ENCODE data around the gene ZCCHC18. TPM values are rescaled to one million over a fixed set of nuclear protein-coding genes. Genes with fewer than 3 reads are reported as not detected.

The ZCCHC18 gene
- total RNA-seq, 1 experiment from 2014 or later: not detected

DNA sequence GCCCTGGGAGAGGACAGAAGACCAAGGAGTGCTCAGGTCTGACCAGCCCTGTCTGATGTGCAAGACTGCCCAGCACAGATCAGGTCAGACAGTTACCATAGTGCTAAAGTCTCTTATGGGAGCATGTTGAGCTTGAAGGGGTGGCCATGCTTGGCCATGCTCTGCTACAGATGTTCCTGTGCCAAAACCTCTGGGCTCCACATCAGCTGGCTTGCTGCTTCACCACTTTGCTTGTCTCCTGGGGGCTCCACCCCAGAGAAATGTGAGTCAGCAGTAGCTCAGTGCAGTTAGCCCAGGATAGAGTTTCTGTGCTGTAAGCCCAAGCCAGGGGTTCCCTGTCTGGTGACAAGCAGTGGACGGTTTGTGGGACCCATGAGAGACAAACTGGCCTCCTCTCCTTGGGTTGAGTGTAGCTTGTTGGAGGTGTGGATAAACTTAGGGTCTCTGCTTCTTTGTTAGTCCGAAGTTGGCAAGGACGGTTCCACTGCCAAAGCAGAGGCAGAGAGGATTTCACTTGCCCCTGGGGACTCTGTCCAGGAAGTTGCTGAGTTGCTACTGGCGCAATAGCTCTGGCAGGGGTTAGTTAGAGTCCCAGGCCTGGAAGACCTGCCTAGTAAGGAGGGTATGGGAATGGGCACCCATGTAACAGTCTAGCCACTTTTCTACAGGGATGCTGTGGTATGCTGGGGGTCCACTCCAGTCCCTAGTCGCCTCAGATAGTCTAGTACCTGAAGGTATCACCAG lies 27.6 kb upstream of the ZCCHC18 start:
- BruUV-seq (replicated peaks): no TSS peak
- no peak overlapping the region for H3K4me3 ChIP-seq (replicated peaks in 1 of 2; ENCODE audit: low read depth in 1 of 2, low read length in 2 of 2)
- H3K36me3 ChIP-seq (ENCODE audit: control insufficient read depth in 1 of 2, insufficient read depth in 2 of 2, low read length in 2 of 2): no peaks in the 10 kb centered on the region
- ATAC-seq (no peak), DNase-seq (ENCODE audit: low read depth, low spot score) (no peak)
- CTCF ChIA-PET: no interaction called here
- no peaks in the 10 kb centered on the region for H3K9me2 ChIP-seq (ENCODE audit: insufficient read depth)
- intact Hi-C loops (cut with micrococcal nuclease): no loop called here
- H3K27ac ChIP-seq (ENCODE audit: low read depth, low read length): no peak overlapping the region
- H4K20me1 ChIP-seq (ENCODE audit: insufficient read depth): no peaks in the 10 kb centered on the region
- no peak overlapping the region for H3K9ac ChIP-seq (ENCODE audit: low read length)
- TF ChIP-seq POLR2AphosphoS5 (IDR thresholded peaks at IDR 0.05; ENCODE audit: low read depth, low read length) (no peak), EZH2phosphoT487 (IDR thresholded peaks at IDR 0.05; ENCODE audit: borderline replicate concordance) (no peak), CEBPB (IDR thresholded peaks at IDR 0.05; ENCODE audit: low read depth) (no peak), POLR2A (IDR thresholded peaks at IDR 0.05; ENCODE audit: borderline replicate concordance, extremely low read depth, insufficient read depth, insufficient read length) (no peak), YY1 (IDR thresholded peaks at IDR 0.05; ENCODE audit: extremely low read depth, insufficient replicate concordance, low read depth, low read length) (no peak), CBX3 (IDR thresholded peaks at IDR 0.05; ENCODE audit: low read depth) (no peak), EGR1 (IDR thresholded peaks at IDR 0.05; ENCODE audit: low read depth) (no peak)
- TF ChIP-seq, protein P1, sequence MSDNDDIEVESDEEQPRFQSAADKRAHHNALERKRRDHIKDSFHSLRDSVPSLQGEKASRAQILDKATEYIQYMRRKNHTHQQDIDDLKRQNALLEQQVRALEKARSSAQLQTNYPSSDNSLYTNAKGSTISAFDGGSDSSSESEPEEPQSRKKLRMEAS (IDR thresholded peaks at IDR 0.05): no peak
- TF ChIP-seq, protein P2, sequence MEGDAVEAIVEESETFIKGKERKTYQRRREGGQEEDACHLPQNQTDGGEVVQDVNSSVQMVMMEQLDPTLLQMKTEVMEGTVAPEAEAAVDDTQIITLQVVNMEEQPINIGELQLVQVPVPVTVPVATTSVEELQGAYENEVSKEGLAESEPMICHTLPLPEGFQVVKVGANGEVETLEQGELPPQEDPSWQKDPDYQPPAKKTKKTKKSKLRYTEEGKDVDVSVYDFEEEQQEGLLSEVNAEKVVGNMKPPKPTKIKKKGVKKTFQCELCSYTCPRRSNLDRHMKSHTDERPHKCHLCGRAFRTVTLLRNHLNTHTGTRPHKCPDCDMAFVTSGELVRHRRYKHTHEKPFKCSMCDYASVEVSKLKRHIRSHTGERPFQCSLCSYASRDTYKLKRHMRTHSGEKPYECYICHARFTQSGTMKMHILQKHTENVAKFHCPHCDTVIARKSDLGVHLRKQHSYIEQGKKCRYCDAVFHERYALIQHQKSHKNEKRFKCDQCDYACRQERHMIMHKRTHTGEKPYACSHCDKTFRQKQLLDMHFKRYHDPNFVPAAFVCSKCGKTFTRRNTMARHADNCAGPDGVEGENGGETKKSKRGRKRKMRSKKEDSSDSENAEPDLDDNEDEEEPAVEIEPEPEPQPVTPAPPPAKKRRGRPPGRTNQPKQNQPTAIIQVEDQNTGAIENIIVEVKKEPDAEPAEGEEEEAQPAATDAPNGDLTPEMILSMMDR (IDR thresholded peaks at IDR 0.05 in 2 of 3, conservative IDR thresholded peaks at IDR 0.05 in 1 of 3; ENCODE audit: borderline replicate concordance in 1 of 3, insufficient read depth in 1 of 3, low read depth in 2 of 3, low read length in 2 of 3): no peak
- H3K9me3 ChIP-seq (ENCODE audit: control insufficient read depth in 1 of 2, insufficient read depth in 1 of 2, low read depth in 1 of 2, low read length in 2 of 2): no peaks in the 10 kb centered on the region
- no peak overlapping the region for H2AFZ ChIP-seq (ENCODE audit: low read depth, low read length, poor library complexity, severe bottlenecking)
- no peaks in the 10 kb centered on the region for H3K4me1 ChIP-seq (ENCODE audit: control insufficient read depth in 1 of 2, insufficient read depth in 2 of 2, low read length in 2 of 2)
- no peak overlapping the region for H3K4me2 ChIP-seq (ENCODE audit: low read length)
- RAD21 ChIA-PET (ENCODE audit: low non-redundant PET in 1 of 2, low total read pairs in 2 of 2, uncharacterized antibody in 2 of 2, unreplicated experiment in 2 of 2): no interaction called here
- no peaks in the 10 kb centered on the region for H3K79me2 ChIP-seq (ENCODE audit: insufficient read depth, low read length)
- POLR2A ChIA-PET: no interaction called here
- 0 out of 2 replicates have a peak, but pooled peaks cover 6% of the 10 kb centered on the region for H3K27me3 ChIP-seq (ENCODE audit: insufficient read depth, low read length)
